Lung (tissue), 12 donors: ENCODE measurements around the gene EXOC4. TPM values are rescaled to one million over a fixed set of nuclear protein-coding genes. Genes with fewer than 3 reads are reported as not detected.

Experiments
- ATAC-seq: fragments of 200-7000 bp; cut with Tn5 transposase; one replicate; pipeline ENCODE4 v1.9.1; 2020; ENCODE audit warnings: moderate number of reproducible peaks; ENCODE audit not compliant: insufficient read depth, low FRiP score
- DNase-seq, 3 donors: peaks; one replicate each; pipeline ENCODE4 v3.0.0-alpha.2; 2013 to 2017
- H3K27ac ChIP-seq, 2 donors: one replicate each; pipeline ENCODE4 v1.5.1; 2013; ENCODE audit warnings: mild to moderate bottlenecking in 2 of 2, moderate library complexity in 2 of 2, control low read depth in 1 of 2, inconsistent platforms in 1 of 2, low read depth in 1 of 2, low read length in 1 of 2
- H3K27me3 ChIP-seq, 3 donors: one replicate each; pipeline ENCODE4 v1.5.1; 2013; ENCODE audit warnings: low read length in 2 of 3; ENCODE audit not compliant: control insufficient read depth in 3 of 3, insufficient read depth in 3 of 3
- H3K36me3 ChIP-seq, 4 donors: one replicate each; pipeline ENCODE4 v1.5.1; 2013; ENCODE audit warnings: low read length in 4 of 4, mild to moderate bottlenecking in 1 of 4, moderate library complexity in 1 of 4; ENCODE audit not compliant: control insufficient read depth in 4 of 4, insufficient read depth in 4 of 4
- H3K4me1 ChIP-seq, 5 donors: one replicate each; pipeline ENCODE4 v1.5.1; 2013; ENCODE audit warnings: low read length in 5 of 5, mild to moderate bottlenecking in 2 of 5, moderate library complexity in 1 of 5; ENCODE audit not compliant: control insufficient read depth in 5 of 5, insufficient read depth in 5 of 5
- H3K4me3 ChIP-seq: one replicate; pipeline ENCODE4 v1.5.1; 2013; ENCODE audit warnings: mild to moderate bottlenecking, control low read depth, moderate library complexity
- H3K9ac ChIP-seq, 2 donors: one replicate each; pipeline ENCODE4 v1.5.1; 2013; ENCODE audit warnings: low read length in 2 of 2, control low read depth in 1 of 2; ENCODE audit not compliant: insufficient read depth in 1 of 2
- H3K9me3 ChIP-seq, 4 donors: one replicate each; pipeline ENCODE4 v1.5.1; 2013; ENCODE audit warnings: low read length in 3 of 4, mild to moderate bottlenecking in 1 of 4, moderate library complexity in 1 of 4; ENCODE audit not compliant: control insufficient read depth in 4 of 4, insufficient read depth in 3 of 4
- WGBS, 2 donors: extraction: QIAGEN DNeasy Blood & Tissue Kit; methylation state at CpG; one replicate each; pipeline ENCODE4 v1.1.7; 2013; 5-methylcytosine and 5-hydroxymethylcytosine counted together
- polyA plus RNA-seq, 2 donors: library from polyadenylated mRNA; stranded (reverse); fragments of 200-250 nt; gene quantifications; one replicate each; pipeline ENCODE4 v1.2.1, GENCODE V29; 2013
- total RNA-seq, 2 donors: library from RNA; depleted of rRNA in 1 of 2; stranded (reverse); fragments of >200 nt in 1 of 2; gene quantifications; one replicate each; pipeline ENCODE4 v1.2.1, GENCODE V29; 2014 to 2021
- TF ChIP-seq, protein P1 (sequence below): IDR thresholded peaks from 2 replicates; pipeline ENCODE4 v1.5.1; 2012; ENCODE audit warnings: mild to moderate bottlenecking; ENCODE audit errors: control extremely low read depth, extremely low read depth
- donor health status: control.
- donor health status: control.
- donor health status: Bipolar disorder and iron deficiency.
- donor health status: healthy.
- donor health status: DM: yes; HTN: yes; CAD: no.

Gene EXOC4
- total and polyA plus RNA-seq, 4 donors, result 10.3 to 232 (median 47.4) TPM

DNA sequence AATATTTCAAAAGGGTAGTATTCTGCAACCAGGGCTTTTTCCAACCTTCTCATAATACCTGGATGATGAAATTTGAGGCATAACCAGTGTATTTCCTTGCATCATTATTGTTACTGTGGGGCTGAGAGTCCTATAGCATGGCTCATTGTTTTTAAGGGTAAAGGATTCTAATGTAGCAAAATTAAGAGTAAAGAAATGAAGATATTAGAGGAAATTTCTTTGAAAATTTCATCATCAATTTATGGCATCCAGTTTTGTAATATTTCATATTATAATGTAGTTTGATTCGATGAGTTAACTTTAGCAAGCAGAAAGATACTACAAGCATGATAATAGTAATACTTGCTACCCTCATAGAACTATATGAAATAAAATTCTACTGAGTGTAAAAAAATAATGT, 486.9 kb downstream of the EXOC4 start:
- Histone ChIP-seq H3K27me3 (no peaks in the 10 kb centered on the region), H3K4me3 (no peak overlapping the region), H3K9me3 (no peaks in the 10 kb centered on the region), H3K9ac (no peak overlapping the region), H3K4me1 (peaks cover 0 to 3% (median 0%) of the 10 kb centered on the region in 5 donors), H3K36me3 (no peaks in the 10 kb centered on the region), H3K27ac (no peak overlapping the region)
- DNase-seq (no peak), ATAC-seq (no peak)
- 79 to 96% methylated on average over 1 of the region's 1 CpG for WGBS, 2 donors
- TF ChIP-seq, protein P1, sequence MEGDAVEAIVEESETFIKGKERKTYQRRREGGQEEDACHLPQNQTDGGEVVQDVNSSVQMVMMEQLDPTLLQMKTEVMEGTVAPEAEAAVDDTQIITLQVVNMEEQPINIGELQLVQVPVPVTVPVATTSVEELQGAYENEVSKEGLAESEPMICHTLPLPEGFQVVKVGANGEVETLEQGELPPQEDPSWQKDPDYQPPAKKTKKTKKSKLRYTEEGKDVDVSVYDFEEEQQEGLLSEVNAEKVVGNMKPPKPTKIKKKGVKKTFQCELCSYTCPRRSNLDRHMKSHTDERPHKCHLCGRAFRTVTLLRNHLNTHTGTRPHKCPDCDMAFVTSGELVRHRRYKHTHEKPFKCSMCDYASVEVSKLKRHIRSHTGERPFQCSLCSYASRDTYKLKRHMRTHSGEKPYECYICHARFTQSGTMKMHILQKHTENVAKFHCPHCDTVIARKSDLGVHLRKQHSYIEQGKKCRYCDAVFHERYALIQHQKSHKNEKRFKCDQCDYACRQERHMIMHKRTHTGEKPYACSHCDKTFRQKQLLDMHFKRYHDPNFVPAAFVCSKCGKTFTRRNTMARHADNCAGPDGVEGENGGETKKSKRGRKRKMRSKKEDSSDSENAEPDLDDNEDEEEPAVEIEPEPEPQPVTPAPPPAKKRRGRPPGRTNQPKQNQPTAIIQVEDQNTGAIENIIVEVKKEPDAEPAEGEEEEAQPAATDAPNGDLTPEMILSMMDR, result no peak

DNA sequence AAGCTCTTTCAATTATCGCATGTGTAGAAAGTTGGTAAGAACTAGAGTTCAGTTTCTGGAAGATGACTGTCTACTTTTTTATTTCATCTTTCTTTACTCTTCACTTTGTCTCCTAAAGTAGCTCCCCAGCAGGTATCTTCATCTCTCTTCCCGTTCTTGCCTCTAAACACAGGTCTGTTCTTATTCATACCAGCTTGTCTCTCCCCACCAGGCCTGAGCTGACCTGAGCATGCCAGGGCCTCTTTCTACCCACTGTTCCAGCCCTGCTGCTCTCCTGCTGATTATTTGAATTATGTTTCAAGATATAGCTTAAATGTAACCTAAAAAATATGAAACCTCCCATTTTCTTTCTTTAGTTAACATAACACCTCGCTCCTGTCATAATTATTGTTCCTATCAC, 488.2 kb downstream of the EXOC4 start:
- Histone ChIP-seq H3K9me3 (no peaks in the 10 kb centered on the region), H3K4me3 (no peak overlapping the region), H3K4me1 (peaks cover 0 to 11% (median 0%) of the 10 kb centered on the region in 5 donors), H3K36me3 (no peaks in the 10 kb centered on the region), H3K9ac (no peak overlapping the region), H3K27ac (no peak overlapping the region), H3K27me3 (no peaks in the 10 kb centered on the region)
- TF ChIP-seq, protein P1, result no peak
- DNase-seq (no peak), ATAC-seq (no peak)
- WGBS, 2 donors, result 93 to 98% methylated on average over 3 of the region's 3 CpGs

DNA sequence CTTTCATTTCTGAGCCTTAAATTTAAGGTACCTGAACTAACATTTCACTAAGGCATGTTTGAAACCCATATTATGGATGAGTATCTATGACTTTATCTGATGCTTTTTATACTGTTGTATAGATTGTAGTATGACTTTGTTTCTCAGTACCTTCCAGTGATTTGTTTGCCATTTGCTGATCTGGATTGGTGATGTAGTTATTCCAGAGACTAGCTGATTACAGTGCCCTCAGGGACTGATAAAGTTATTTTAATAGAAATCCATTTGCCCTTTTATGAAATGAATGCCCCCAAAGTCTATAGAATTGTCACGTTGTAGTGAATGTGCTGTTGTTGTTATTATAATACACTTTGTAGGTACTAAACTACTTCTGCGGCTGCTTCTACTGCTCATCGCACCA, 488.8 kb downstream of the EXOC4 start:
- Histone ChIP-seq H3K4me3 (no peak overlapping the region), H3K9ac (no peak overlapping the region), H3K9me3 (no peaks in the 10 kb centered on the region), H3K27me3 (no peaks in the 10 kb centered on the region), H3K36me3 (no peaks in the 10 kb centered on the region), H3K27ac (no peak overlapping the region), H3K4me1 (peaks cover 0 to 11% (median 0%) of the 10 kb centered on the region in 5 donors)
- 99% methylated on average over 3 of the region's 3 CpGs for WGBS, 2 donors
- TF ChIP-seq, protein P1, result no peak
- DNase-seq (no peak), ATAC-seq (no peak)
